ENCODE results near the gene PSMG2.

PSMG2 gene

DNA sequence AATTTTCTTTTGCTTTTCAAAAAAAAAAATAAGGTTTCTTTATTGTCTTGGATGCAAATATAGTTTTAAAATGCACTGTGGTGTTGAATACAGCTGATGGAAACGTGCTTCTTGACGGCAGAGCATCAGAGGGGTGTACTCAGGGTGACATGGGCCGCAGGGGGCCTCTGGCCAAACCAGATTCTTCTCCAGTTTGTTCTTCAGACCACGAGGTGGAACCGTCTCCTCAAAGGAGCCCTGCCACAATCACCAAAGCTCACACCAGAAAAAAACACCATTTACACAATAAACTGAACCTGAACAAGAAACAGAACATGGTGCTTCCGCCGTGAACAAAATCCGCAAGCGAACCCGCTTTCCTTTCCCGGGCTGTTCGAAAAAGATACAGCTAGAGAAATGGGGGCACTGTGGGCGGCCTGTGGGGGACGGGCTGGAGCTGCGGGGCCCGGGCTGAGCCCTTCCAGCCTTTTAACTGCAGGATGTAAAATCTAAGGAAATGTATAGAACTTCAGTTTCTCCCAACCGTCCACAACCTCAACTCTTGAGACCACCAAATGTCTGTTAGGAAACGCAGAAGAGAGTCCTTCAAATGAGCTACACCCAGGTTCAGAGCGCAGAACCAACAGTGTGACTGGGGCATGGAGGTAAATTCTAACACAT lies 34.5 kb downstream of the PSMG2 start:
- no peaks in the 10 kb centered on the region for H3K27me3 ChIP-seq (ENCODE audit: control insufficient read depth in 3 of 3, insufficient read depth in 3 of 3, low read depth in 1 of 3, low read length in 3 of 3)
- no peak overlapping the region for H2AK5ac ChIP-seq (ENCODE audit: low read depth, low read length)
- peaks cover 0 to 2% of the 10 kb centered on the region in 2 donors for H3K4me1 ChIP-seq (ENCODE audit: control insufficient read depth in 2 of 2, insufficient read depth in 1 of 2, low read depth in 1 of 2, low read length in 2 of 2)
- H3K4ac ChIP-seq (ENCODE audit: low read length) = no peak overlapping the region
- no peak overlapping the region for H2BK120ac ChIP-seq (ENCODE audit: low read depth, low read length)
- H2BK15ac ChIP-seq (ENCODE audit: low read length) = no peak overlapping the region
- no peak overlapping the region for H3K4me2 ChIP-seq (ENCODE audit: insufficient read depth, low read length, poor library complexity, severe bottlenecking)
- no peaks in the 10 kb centered on the region for H3K9me3 ChIP-seq (replicated peaks in 1 of 2; ENCODE audit: control insufficient read depth in 2 of 2, insufficient read depth in 1 of 2, low read depth in 1 of 2, low read length in 2 of 2)
- no peak overlapping the region for H3K27ac ChIP-seq (replicated peaks; ENCODE audit: low read length)
- no CpG with 5 or more reads among the region's 19 CpGs for WGBS, 2 donors (ENCODE audit: extremely low coverage in 2 of 2, insufficient read length in 2 of 2, insufficient replicate concordance in 1 of 2)
- DNase-seq (ENCODE audit: low spot score) = no peak
- no peak overlapping the region for H2BK5ac ChIP-seq (ENCODE audit: low read length)
- no peak overlapping the region for H4K91ac ChIP-seq (ENCODE audit: low read depth, low read length, poor library complexity)
- peaks cover 1% of the 10 kb centered on the region for H3K79me1 ChIP-seq (ENCODE audit: low read depth, low read length)
- peak overlapping the region; percentile 61 for H2AFZ ChIP-seq (ENCODE audit: low read length)
- H3K14ac ChIP-seq (ENCODE audit: low read length) = no peak overlapping the region
- no peaks in the 10 kb centered on the region for H3K36me3 ChIP-seq (replicated peaks in 1 of 2; ENCODE audit: control insufficient read depth in 2 of 2, insufficient read depth in 2 of 2, low read length in 2 of 2)
- peak overlapping the region; percentile 58 for H2BK12ac ChIP-seq (ENCODE audit: low read length)
- no peak overlapping the region for H3K18ac ChIP-seq (ENCODE audit: low read length)
- no peak overlapping the region for H4K8ac ChIP-seq (ENCODE audit: low read depth, low read length)
- H3K9ac ChIP-seq (ENCODE audit: low read depth, low read length, poor library complexity) = no peak overlapping the region
- no peak overlapping the region for H3K4me3 ChIP-seq (ENCODE audit: low read length in 2 of 2)
- H3K23ac ChIP-seq (ENCODE audit: low read depth, low read length, poor library complexity) = no peak overlapping the region

DNA sequence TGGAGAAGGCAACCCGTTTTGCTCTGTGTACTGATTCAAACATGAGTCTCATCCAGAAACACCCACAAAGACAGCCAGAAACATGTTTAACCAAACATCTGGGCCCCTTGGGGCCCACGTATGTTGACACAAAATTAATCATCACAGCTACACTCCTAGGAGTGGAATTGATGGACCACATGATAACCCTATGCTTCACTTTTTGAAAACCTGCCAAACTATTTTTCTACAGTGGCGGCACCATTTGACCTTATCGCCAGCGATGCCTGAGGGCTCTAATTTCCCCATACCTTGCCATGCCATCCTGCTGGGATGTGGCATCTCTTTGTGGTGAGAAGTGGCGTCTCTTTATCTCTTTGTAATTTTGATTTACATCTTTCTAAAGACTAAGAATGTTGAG lies 38.5 kb downstream of the PSMG2 start:
- H2AFZ ChIP-seq (ENCODE audit: low read length) = no peak overlapping the region
- H3K4me2 ChIP-seq (ENCODE audit: insufficient read depth, low read length, poor library complexity, severe bottlenecking) = no peak overlapping the region
- no peak overlapping the region for H2BK120ac ChIP-seq (ENCODE audit: low read depth, low read length)
- H2BK15ac ChIP-seq (ENCODE audit: low read length) = no peak overlapping the region
- H3K14ac ChIP-seq (ENCODE audit: low read length) = no peak overlapping the region
- no peak for DNase-seq (ENCODE audit: low spot score)
- H3K27me3 ChIP-seq (ENCODE audit: control insufficient read depth in 3 of 3, insufficient read depth in 3 of 3, low read depth in 1 of 3, low read length in 3 of 3) = no peaks in the 10 kb centered on the region
- H3K4ac ChIP-seq (ENCODE audit: low read length) = no peak overlapping the region
- H3K4me3 ChIP-seq (ENCODE audit: low read length in 2 of 2) = no peak overlapping the region
- H2BK5ac ChIP-seq (ENCODE audit: low read length) = no peak overlapping the region
- no peaks in the 10 kb centered on the region for H3K9me3 ChIP-seq (replicated peaks in 1 of 2; ENCODE audit: control insufficient read depth in 2 of 2, insufficient read depth in 1 of 2, low read depth in 1 of 2, low read length in 2 of 2)
- no peak overlapping the region for H4K91ac ChIP-seq (ENCODE audit: low read depth, low read length, poor library complexity)
- no peak overlapping the region for H2AK5ac ChIP-seq (ENCODE audit: low read depth, low read length)
- H3K4me1 ChIP-seq (ENCODE audit: control insufficient read depth in 2 of 2, insufficient read depth in 1 of 2, low read depth in 1 of 2, low read length in 2 of 2) = peaks cover 0 to 2% of the 10 kb centered on the region in 2 donors
- no CpG with 5 or more reads among the region's 6 CpGs for WGBS, 2 donors (ENCODE audit: extremely low coverage in 2 of 2, insufficient read length in 2 of 2, insufficient replicate concordance in 1 of 2)
- H4K8ac ChIP-seq (ENCODE audit: low read depth, low read length) = no peak overlapping the region
- H2BK12ac ChIP-seq (ENCODE audit: low read length) = no peak overlapping the region
- no peak overlapping the region for H3K23ac ChIP-seq (ENCODE audit: low read depth, low read length, poor library complexity)
- no peak overlapping the region for H3K27ac ChIP-seq (replicated peaks; ENCODE audit: low read length)
- no peak overlapping the region for H3K9ac ChIP-seq (ENCODE audit: low read depth, low read length, poor library complexity)
- peaks cover 1% of the 10 kb centered on the region for H3K79me1 ChIP-seq (ENCODE audit: low read depth, low read length)
- H3K18ac ChIP-seq (ENCODE audit: low read length) = no peak overlapping the region
- no peaks in the 10 kb centered on the region for H3K36me3 ChIP-seq (replicated peaks in 1 of 2; ENCODE audit: control insufficient read depth in 2 of 2, insufficient read depth in 2 of 2, low read length in 2 of 2)

DNA sequence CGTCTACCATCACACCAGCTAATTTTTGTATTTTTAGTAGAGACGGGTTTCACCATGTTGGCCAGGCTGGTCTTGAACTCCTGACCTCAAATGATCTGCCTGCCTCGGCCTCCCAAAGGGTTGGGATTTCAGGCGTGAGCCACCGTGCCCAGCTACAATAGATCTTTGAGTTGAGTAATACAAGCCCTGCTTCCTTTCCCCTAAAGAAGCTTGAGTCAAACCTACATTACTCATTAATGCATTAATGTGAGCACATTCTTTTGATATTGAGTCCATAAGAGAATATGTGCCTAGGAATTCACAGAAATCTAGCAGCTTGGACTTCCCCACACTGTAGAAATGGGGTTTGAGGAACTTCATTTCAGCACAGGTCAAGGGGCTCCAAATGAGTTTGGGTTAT lies 39.6 kb downstream of the PSMG2 start:
- Histone ChIP-seq H3K27ac (replicated peaks; ENCODE audit: low read length) (no peak overlapping the region), H2BK12ac (ENCODE audit: low read length) (no peak overlapping the region), H3K4ac (ENCODE audit: low read length) (no peak overlapping the region), H3K18ac (ENCODE audit: low read length) (no peak overlapping the region), H3K9ac (ENCODE audit: low read depth, low read length, poor library complexity) (no peak overlapping the region), H3K27me3 (ENCODE audit: control insufficient read depth in 3 of 3, insufficient read depth in 3 of 3, low read depth in 1 of 3, low read length in 3 of 3) (no peaks in the 10 kb centered on the region), H3K14ac (ENCODE audit: low read length) (no peak overlapping the region), H3K36me3 (replicated peaks in 1 of 2; ENCODE audit: control insufficient read depth in 2 of 2, insufficient read depth in 2 of 2, low read length in 2 of 2) (no peaks in the 10 kb centered on the region), H4K8ac (ENCODE audit: low read depth, low read length) (no peak overlapping the region), H3K9me3 (replicated peaks in 1 of 2; ENCODE audit: control insufficient read depth in 2 of 2, insufficient read depth in 1 of 2, low read depth in 1 of 2, low read length in 2 of 2) (no peaks in the 10 kb centered on the region), H3K4me2 (ENCODE audit: insufficient read depth, low read length, poor library complexity, severe bottlenecking) (no peak overlapping the region), H3K4me1 (ENCODE audit: control insufficient read depth in 2 of 2, insufficient read depth in 1 of 2, low read depth in 1 of 2, low read length in 2 of 2) (peaks cover 0 to 2% of the 10 kb centered on the region in 2 donors), H2BK5ac (ENCODE audit: low read length) (no peak overlapping the region), H2AK5ac (ENCODE audit: low read depth, low read length) (no peak overlapping the region), H3K23ac (ENCODE audit: low read depth, low read length, poor library complexity) (no peak overlapping the region), H2AFZ (ENCODE audit: low read length) (no peak overlapping the region), H2BK120ac (ENCODE audit: low read depth, low read length) (no peak overlapping the region), H2BK15ac (ENCODE audit: low read length) (no peak overlapping the region), H3K79me1 (ENCODE audit: low read depth, low read length) (no peaks in the 10 kb centered on the region), H4K91ac (ENCODE audit: low read depth, low read length, poor library complexity) (no peak overlapping the region), H3K4me3 (ENCODE audit: low read length in 2 of 2) (no peak overlapping the region)
- DNase-seq (ENCODE audit: low spot score) = no peak
- no CpG with 5 or more reads among the region's 5 CpGs for WGBS, 2 donors (ENCODE audit: extremely low coverage in 2 of 2, insufficient read length in 2 of 2, insufficient replicate concordance in 1 of 2)

DNA sequence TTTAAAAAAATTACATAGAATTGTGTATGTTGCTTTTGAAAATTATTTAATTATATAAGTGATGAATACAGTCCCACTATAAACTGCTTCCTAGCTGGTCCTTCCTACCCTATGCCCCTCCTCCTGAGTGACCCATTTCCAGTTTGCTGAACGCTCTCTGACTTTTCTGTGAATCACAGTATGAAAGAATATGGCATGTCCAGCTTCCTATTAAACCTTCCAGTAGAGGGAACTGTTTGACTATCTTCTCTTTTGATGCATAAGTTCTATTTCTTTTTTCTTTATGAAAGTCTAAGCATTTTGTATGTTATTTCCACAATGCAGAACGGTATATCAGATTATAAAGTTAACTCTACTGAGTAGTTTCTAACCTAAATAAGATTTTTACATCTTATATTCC lies 41.3 kb downstream of the PSMG2 start:
- no CpG with 5 or more reads among the region's 2 CpGs for WGBS, 2 donors (ENCODE audit: extremely low coverage in 2 of 2, insufficient read length in 2 of 2, insufficient replicate concordance in 1 of 2)

More for the DNA sequence above, 41.3 kb downstream of the PSMG2 start:
- Histone ChIP-seq H4K91ac (ENCODE audit: low read depth, low read length, poor library complexity) (no peak overlapping the region), H4K8ac (ENCODE audit: low read depth, low read length) (no peak overlapping the region), H3K4me3 (ENCODE audit: low read length in 2 of 2) (no peak overlapping the region), H2BK120ac (ENCODE audit: low read depth, low read length) (no peak overlapping the region), H3K36me3 (replicated peaks in 1 of 2; ENCODE audit: control insufficient read depth in 2 of 2, insufficient read depth in 2 of 2, low read length in 2 of 2) (no peaks in the 10 kb centered on the region), H3K4ac (ENCODE audit: low read length) (no peak overlapping the region), H2AFZ (ENCODE audit: low read length) (no peak overlapping the region), H3K9me3 (replicated peaks in 1 of 2; ENCODE audit: control insufficient read depth in 2 of 2, insufficient read depth in 1 of 2, low read depth in 1 of 2, low read length in 2 of 2) (no peaks in the 10 kb centered on the region), H3K9ac (ENCODE audit: low read depth, low read length, poor library complexity) (no peak overlapping the region), H3K27ac (replicated peaks; ENCODE audit: low read length) (no peak overlapping the region), H3K18ac (ENCODE audit: low read length) (no peak overlapping the region), H2BK5ac (ENCODE audit: low read length) (no peak overlapping the region), H2AK5ac (ENCODE audit: low read depth, low read length) (no peak overlapping the region), H3K14ac (ENCODE audit: low read length) (no peak overlapping the region), H3K79me1 (ENCODE audit: low read depth, low read length) (no peaks in the 10 kb centered on the region), H2BK15ac (ENCODE audit: low read length) (no peak overlapping the region), H3K4me2 (ENCODE audit: insufficient read depth, low read length, poor library complexity, severe bottlenecking) (no peak overlapping the region), H3K27me3 (ENCODE audit: control insufficient read depth in 3 of 3, insufficient read depth in 3 of 3, low read depth in 1 of 3, low read length in 3 of 3) (no peaks in the 10 kb centered on the region), H3K4me1 (ENCODE audit: control insufficient read depth in 2 of 2, insufficient read depth in 1 of 2, low read depth in 1 of 2, low read length in 2 of 2) (no peaks in the 10 kb centered on the region), H3K23ac (ENCODE audit: low read depth, low read length, poor library complexity) (no peak overlapping the region), H2BK12ac (ENCODE audit: low read length) (no peak overlapping the region)
- no peak for DNase-seq (ENCODE audit: low spot score)

Measured in neuronal stem cell (in vitro differentiated cells).